Erythroblast (primary cell): Measurements from ENCODE around the gene XIRP2.
A peak's percentile ranks its signal among the peaks of the same experiment; 100 is the strongest.
"Not testable (repeated sequence)": the region's sequence is repeated elsewhere in the genome, so short reads cannot be mapped to it uniquely, and the experiment has no call there.

Experiments
- DNase-seq, 2 experiments: peaks; one replicate each; lab custom pipeline; 2025; lab: John Stamatoyannopoulos, UW
- GATA1 ChIP-seq: IDR thresholded peaks from 2 replicates; pipeline ENCODE4 v1.6.1; 2011; ENCODE audit warnings: low read depth, mild to moderate bottlenecking, control low read depth, low read length, moderate library complexity
- POLR2A ChIP-seq: IDR thresholded peaks from 2 replicates; pipeline ENCODE4 v1.6.1; 2011; ENCODE audit warnings: mild to moderate bottlenecking, low read length

Gene XIRP2

GRCh38 chr2:167265004-167265403 is 376.7 kb downstream of the XIRP2 start:
- no peak for TF ChIP-seq GATA1
- TF ChIP-seq POLR2A: no peak

GRCh38 chr2:167265722-167266121 is 377.4 kb downstream of the XIRP2 start:
- no peak for DNase-seq
- TF ChIP-seq GATA1: no peak
- TF ChIP-seq POLR2A: no peak

More at GRCh38 chr2:167265004-167265403, 376.7 kb downstream of the XIRP2 start:
- no peak for DNase-seq

DNA sequence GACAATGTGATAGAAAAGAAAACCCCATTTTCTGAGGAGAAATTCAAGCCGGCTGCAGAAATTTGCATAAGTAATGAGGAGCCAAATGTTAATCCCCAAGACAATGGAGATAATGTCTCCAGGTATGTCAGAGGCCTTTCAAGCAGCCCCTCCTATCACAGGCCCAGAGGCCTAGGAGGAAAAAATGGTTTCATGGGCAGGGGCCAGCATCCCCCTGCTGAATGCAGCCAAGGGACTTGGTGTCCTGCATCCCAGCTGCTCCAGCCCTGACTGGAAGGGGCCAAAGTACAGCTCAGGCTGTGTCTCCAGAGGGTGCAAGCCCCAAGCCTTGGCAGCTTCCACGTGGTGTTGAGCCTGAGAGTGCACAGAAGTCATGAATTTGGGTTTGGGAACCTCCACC is 380.0 kb downstream of the XIRP2 start:
- not testable (repeated sequence) for DNase-seq

DNA sequence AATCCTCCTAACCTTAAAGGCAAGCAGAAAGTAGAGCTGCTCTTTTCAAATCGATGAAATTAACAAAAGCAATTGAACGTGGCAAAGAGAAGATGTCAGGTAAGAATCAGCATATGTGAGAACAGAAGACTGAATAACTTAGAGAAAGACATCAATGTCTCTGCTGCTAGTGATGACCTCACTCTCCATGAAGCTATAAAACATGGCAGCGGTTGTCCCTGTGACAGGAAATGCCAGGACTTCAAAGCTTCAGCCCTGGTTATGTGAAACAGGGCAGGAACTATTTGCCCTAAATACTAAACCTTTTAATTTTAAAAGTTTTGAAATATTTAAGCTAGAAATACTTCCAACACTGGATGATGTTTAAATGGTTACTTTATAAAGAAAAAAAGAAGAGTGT is 383.7 kb downstream of the XIRP2 start:
- no peak for TF ChIP-seq POLR2A
- no peak for TF ChIP-seq GATA1
- no peak for DNase-seq

DNA sequence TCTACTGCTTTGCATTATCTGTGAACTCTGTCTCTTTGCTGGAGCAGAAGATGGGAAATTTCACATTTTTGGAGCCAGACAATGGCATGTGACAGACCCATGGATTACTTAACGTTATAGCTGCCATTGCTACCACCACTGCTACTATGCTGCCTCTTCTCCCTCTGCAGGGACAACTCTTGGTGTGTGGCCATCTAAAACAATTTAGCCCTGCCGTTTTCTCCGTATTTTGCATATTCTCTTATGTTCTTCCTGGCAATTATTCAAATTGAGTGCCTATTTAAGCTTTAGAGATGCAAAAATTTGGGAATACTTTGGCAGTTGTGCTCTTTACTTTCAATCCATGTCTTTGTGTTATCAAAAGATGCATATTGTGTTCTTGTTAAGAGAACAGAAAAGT is 386.8 kb downstream of the XIRP2 start:
- no peak for DNase-seq
- TF ChIP-seq GATA1: no peak

DNA sequence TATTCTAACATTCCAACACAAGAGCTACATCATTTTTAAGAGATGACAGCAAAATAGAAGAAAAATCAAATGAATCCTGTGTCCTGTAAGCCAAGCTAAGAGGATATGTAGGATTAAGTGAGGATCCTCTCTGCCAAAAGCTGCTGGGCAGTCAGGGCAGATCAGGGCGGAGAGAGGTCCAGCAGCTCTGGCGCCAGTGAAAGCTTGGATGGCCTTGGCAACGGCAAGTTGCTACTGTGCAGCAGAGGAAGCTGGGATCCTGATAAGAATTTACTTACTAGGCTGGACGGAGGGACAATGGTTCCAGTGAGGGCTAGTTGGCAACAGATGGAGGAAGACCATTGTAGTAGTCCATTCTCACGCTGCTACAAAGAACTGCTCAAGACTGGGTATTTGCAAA is 391.5 kb downstream of the XIRP2 start:
- DNase-seq: no peak
- TF ChIP-seq GATA1 (no peak), POLR2A (no peak)

GRCh38 chr2:167287212-167287611 is 398.9 kb downstream of the XIRP2 start:
- no peak for DNase-seq
- TF ChIP-seq GATA1 (no peak), POLR2A (no peak)

- no peak for DNase-seq
- TF ChIP-seq GATA1: no peak
- TF ChIP-seq POLR2A: no peak
Observed at GRCh38 chr2:167289651-167290410, 401.6 kb downstream of the XIRP2 start.

GRCh38 chr2:167292430-167293171 is 404.3 kb downstream of the XIRP2 start, which contains the start of gene B3GALT1:
Gene B3GALT1 (plus strand): TSS chr2:167293001.
- peak; percentile 60 to 65 for DNase-seq
- no peak for TF ChIP-seq POLR2A
- TF ChIP-seq GATA1: no peak

DNA sequence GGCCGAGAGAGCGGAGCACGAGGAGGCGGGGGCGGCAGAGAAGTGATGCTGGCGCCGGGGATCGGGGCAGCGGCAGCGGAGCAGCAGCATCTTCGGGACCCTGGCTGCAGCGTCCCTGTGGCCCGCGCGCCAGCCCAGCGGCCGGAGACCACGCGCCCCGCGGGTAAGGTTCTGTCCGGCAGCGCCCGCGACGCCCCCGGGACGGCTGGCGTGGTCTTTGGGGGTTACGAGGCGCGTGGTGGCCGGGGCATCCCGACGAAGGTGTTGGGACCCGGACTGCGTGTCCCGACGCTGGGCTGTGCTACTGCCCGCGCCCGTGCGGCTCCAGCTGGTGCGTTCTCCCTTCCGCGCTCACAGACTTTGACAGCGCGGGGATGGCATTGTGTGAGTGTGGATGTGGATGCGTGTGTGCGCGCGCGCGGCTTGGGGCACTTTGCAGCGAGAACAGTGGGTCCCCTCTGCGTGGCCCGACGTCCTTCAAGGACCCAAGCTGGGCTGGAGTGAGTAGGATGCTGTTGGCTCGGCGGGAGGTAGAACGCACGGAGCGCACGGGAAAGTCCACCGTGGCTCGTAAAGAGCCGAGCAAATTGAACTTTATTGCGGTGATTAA is 405.0 kb downstream of the XIRP2 start:
- DNase-seq: no peak
- TF ChIP-seq GATA1 (no peak), POLR2A (no peak)

DNA sequence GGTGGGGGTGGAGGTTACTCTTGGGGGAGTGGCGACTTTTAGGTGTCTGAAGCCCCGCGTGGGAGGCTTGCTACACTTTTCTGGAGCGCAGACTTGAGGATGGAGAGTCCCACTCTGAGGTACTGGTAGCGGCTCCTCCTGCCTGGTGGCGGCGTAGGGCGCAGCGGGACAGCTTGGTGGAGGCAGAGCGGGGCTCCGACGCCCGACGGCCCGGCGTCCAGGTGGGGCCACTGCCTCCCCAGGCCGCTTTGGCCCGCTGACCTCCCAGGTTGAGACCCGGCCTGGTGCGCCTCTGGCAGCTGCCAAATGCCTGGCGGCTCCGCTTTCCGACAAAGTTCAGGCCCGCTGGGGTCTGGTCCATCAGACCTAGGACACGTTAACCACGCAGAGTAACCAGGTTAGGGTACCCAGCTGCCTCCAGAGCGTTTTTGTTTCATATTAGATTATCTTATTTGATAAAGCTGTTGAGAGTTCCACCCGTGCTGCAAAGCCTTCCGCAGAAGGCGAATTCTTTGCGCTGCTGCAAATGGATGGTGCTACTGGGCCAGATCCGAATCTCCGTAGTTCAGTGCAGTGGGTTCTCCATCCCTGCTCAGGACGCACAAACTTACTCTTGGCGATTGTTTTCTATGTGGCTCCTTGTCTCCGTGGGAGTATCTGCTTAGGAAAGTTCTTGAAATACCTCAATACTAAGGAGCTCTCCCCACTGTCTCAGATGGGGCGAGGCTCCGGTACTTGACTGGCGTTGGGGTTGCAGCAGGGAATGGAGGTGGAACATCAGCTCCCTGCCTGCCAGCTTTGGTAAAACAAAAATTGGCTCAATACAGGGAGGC is 405.9 kb downstream of the XIRP2 start:
- no peak for TF ChIP-seq GATA1
- TF ChIP-seq POLR2A: no peak
- no peak for DNase-seq

DNA sequence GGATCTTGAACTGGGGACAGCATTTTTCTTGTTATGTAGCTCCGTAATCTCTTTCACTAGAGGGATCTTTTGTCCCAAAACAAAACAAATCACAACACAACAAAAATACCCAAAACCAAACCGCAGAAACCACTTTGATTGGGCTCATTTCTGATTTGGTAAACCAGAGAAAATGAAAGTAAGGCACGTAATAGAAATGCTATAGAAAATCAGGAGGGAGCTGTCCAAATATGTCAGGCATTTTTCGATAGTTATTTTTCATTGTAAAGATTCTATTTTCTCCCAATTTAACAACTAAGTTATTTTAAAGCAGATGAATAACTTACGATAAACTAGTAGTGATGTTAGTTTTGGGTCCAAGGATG is 406.5 kb downstream of the XIRP2 start:
- no peak for DNase-seq
- no peak for TF ChIP-seq GATA1
- no peak for TF ChIP-seq POLR2A

- TF ChIP-seq POLR2A: no peak
- TF ChIP-seq GATA1: no peak
- no peak for DNase-seq
Observed at GRCh38 chr2:167297292-167297691, 409.0 kb downstream of the XIRP2 start.
